Thyroid gland (tissue), 4 donors: ENCODE measurements around the gene GOT2.

Experiments
- POLR2A ChIP-seq, 2 donors: fragments of 450-650 bp; IDR thresholded peaks; one replicate each; pipeline ENCODE4 v1.6.1; 2017; ENCODE audit warnings: antibody characterized with exemption in 2 of 2, mild to moderate bottlenecking in 2 of 2, moderate library complexity in 1 of 2
- TF ChIP-seq, protein P1 (sequence below), 6 experiments: fragments of 200-600 bp in 3 of 6; fragments of 450-650 bp in 3 of 6; sonication (generic) in 3 of 6; IDR thresholded peaks; one replicate each; pipeline ENCODE4 v1.5.1; 2016 to 2019; ENCODE audit warnings: antibody characterized with exemption in 6 of 6, mild to moderate bottlenecking in 2 of 6, inconsistent platforms in 1 of 6, moderate library complexity in 1 of 6

DNA sequence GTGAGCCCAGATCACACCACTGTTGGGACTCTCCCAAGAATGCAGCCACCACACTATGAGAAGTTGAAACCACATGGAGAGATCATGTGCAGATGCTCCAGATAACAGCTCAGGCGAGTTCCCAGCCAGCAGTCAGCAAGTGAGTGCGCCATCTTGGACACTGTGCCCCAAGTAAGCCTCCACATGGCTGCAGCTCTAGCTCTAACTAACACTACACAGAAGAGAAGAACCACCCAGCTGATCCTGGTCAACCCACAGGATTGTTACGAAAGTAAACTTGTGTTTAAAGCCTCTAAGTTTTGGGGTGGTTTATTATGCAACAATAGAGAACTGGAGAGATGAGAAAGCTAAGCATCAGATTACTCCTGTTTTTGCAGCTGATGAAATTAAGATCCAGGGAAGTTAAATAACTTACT, 75.3 kb downstream of the GOT2 start:
- no peak for TF ChIP-seq POLR2A (IDR thresholded peaks at IDR 0.05)
- TF ChIP-seq, protein P1, sequence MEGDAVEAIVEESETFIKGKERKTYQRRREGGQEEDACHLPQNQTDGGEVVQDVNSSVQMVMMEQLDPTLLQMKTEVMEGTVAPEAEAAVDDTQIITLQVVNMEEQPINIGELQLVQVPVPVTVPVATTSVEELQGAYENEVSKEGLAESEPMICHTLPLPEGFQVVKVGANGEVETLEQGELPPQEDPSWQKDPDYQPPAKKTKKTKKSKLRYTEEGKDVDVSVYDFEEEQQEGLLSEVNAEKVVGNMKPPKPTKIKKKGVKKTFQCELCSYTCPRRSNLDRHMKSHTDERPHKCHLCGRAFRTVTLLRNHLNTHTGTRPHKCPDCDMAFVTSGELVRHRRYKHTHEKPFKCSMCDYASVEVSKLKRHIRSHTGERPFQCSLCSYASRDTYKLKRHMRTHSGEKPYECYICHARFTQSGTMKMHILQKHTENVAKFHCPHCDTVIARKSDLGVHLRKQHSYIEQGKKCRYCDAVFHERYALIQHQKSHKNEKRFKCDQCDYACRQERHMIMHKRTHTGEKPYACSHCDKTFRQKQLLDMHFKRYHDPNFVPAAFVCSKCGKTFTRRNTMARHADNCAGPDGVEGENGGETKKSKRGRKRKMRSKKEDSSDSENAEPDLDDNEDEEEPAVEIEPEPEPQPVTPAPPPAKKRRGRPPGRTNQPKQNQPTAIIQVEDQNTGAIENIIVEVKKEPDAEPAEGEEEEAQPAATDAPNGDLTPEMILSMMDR (IDR thresholded peaks at IDR 0.05): no peak
